IMR-90 (cell line): ENCODE results near the gene ITGA1. TPM values are rescaled to one million over a fixed set of nuclear protein-coding genes. Genes with fewer than 3 reads are reported as not detected.

Source experiments
- ATAC-seq: fragments of 200-7000 bp; cut with Tn5 transposase; 2 replicates; pipeline ENCODE4 v1.9.1; 2020; ENCODE audit warnings: low read depth, mild to moderate bottlenecking, moderate library complexity
- BruUV-seq: library from RNA; stranded (reverse); fragments of 400-500 nt; replicated peaks from 2 replicates; lab custom pipeline; 2021; lab: Mats Ljungman, UMichigan
- CTCF ChIA-PET: fragments of 300-600 bp; formaldehyde crosslinking; extraction: SDS; loops from one replicate; lab custom pipeline; 2021; ENCODE audit warnings: antibody characterized with exemption; lab: Yijun Ruan, JAX
- POLR2A ChIA-PET: fragments of 300-600 bp; sonication (Branson Sonifier 250); formaldehyde crosslinking; loops from one replicate; lab custom pipeline; 2022; ENCODE audit warnings: antibody characterized with exemption; ENCODE audit not compliant: unreplicated experiment; lab: Charles Lee
- DNase-seq: peaks from one replicate; pipeline ENCODE4 v3.0.0; 2013
- H2AFZ ChIP-seq: replicated peaks from 2 replicates; pipeline ENCODE3; 2013; ENCODE audit warnings: low read length, mild to moderate bottlenecking; ENCODE audit not compliant: poor library complexity
- H2AK5ac ChIP-seq: 2 replicates; pipeline ENCODE4 v1.6.1; 2013; ENCODE audit warnings: low read depth, low read length, inconsistent platforms
- H2AK9ac ChIP-seq: replicated peaks from 2 replicates; pipeline ENCODE3; 2013; ENCODE audit warnings: mild to moderate bottlenecking, low read depth, low read length, moderate library complexity; ENCODE audit not compliant: poor library complexity
- H2BK120ac ChIP-seq: 2 replicates; pipeline ENCODE4 v1.6.1; 2013; ENCODE audit warnings: low read depth, low read length, inconsistent platforms
- H2BK15ac ChIP-seq: 3 replicates; pipeline ENCODE4 v1.6.1; 2013; ENCODE audit warnings: low read depth, low read length, inconsistent platforms
- H2BK20ac ChIP-seq: 2 replicates; pipeline ENCODE4 v1.6.1; 2013; ENCODE audit warnings: low read depth, mild to moderate bottlenecking, inconsistent platforms, low read length, moderate library complexity
- H2BK5ac ChIP-seq: 2 replicates; pipeline ENCODE4 v1.6.1; 2013; ENCODE audit warnings: mild to moderate bottlenecking, low read depth, low read length, inconsistent platforms; ENCODE audit not compliant: poor library complexity, severe bottlenecking
- H3K14ac ChIP-seq: replicated peaks from 2 replicates; pipeline ENCODE4 v1.6.1; 2013; ENCODE audit warnings: low read depth, low read length, inconsistent platforms
- H3K18ac ChIP-seq: 2 replicates; pipeline ENCODE4 v1.6.1; 2013; ENCODE audit warnings: low read depth, low read length, control low read depth
- H3K23ac ChIP-seq: 2 replicates; pipeline ENCODE4 v1.6.1; 2013; ENCODE audit warnings: low read depth, low read length, inconsistent platforms
- H3K27ac ChIP-seq: 2 replicates; pipeline ENCODE4 v1.5.1; 2013; ENCODE audit warnings: mild to moderate bottlenecking, control low read depth, low read length; ENCODE audit not compliant: insufficient read depth
- H3K27me3 ChIP-seq: 2 replicates; pipeline ENCODE4 v1.6.1; 2013; ENCODE audit warnings: low read length; ENCODE audit not compliant: control insufficient read depth, insufficient read depth
- H3K36me3 ChIP-seq: 2 replicates; pipeline ENCODE4 v1.6.1; 2013; ENCODE audit warnings: low read length, mixed read lengths; ENCODE audit not compliant: control insufficient read depth, insufficient read depth
- H3K4ac ChIP-seq: 2 replicates; pipeline ENCODE4 v1.6.1; 2013; ENCODE audit warnings: low read depth, low read length, inconsistent platforms
- H3K4me1 ChIP-seq: 2 replicates; pipeline ENCODE4 v1.6.1; 2013; ENCODE audit warnings: low read length, mixed read lengths; ENCODE audit not compliant: control insufficient read depth, insufficient read depth
- H3K4me2 ChIP-seq: 2 replicates; pipeline ENCODE4 v1.6.1; 2013; ENCODE audit warnings: low read depth, mild to moderate bottlenecking, control low read depth, low read length, moderate library complexity
- H3K4me3 ChIP-seq: 2 replicates; pipeline ENCODE4 v1.5.1; 2013; ENCODE audit warnings: low read depth, mild to moderate bottlenecking, control low read depth, low read length, moderate library complexity; ENCODE audit not compliant: insufficient read depth
- H3K56ac ChIP-seq: 2 replicates; pipeline ENCODE4 v1.6.1; 2013; ENCODE audit warnings: low read length, inconsistent platforms; ENCODE audit not compliant: insufficient read depth; ENCODE audit errors: extremely low read depth
- H3K79me1 ChIP-seq, 2 experiments: 2 replicates each; pipeline ENCODE4 v1.6.1; 2013; ENCODE audit warnings: low read length in 2 of 2, inconsistent platforms in 1 of 2, low read depth in 1 of 2
- H3K9ac ChIP-seq: 2 replicates; pipeline ENCODE4 v1.6.1; 2013; ENCODE audit warnings: low read depth, low read length, control low read depth
- H3K9me1 ChIP-seq: 2 replicates; pipeline ENCODE4 v1.6.1; 2013; ENCODE audit warnings: low read length, inconsistent platforms; ENCODE audit not compliant: insufficient read depth
- H3K9me3 ChIP-seq: 2 replicates; pipeline ENCODE4 v1.6.1; 2013; ENCODE audit warnings: low read length; ENCODE audit not compliant: control insufficient read depth, insufficient read depth
- H4K20me1 ChIP-seq: 2 replicates; pipeline ENCODE4 v1.6.1; 2013; ENCODE audit warnings: low read length, inconsistent platforms; ENCODE audit not compliant: insufficient read depth
- H4K5ac ChIP-seq: 2 replicates; pipeline ENCODE4 v1.6.1; 2013; ENCODE audit warnings: mild to moderate bottlenecking, low read depth, low read length, control low read depth
- H4K8ac ChIP-seq, 2 experiments: 2 replicates each; pipeline ENCODE4 v1.6.1; 2013; ENCODE audit warnings: low read depth in 2 of 2, low read length in 2 of 2, control low read depth in 1 of 2, inconsistent platforms in 1 of 2
- H4K91ac ChIP-seq: 2 replicates; pipeline ENCODE4 v1.6.1; 2013; ENCODE audit warnings: low read depth, low read length, inconsistent platforms; ENCODE audit not compliant: insufficient read depth
- BHLHE40 ChIP-seq: fragments of 150-350 bp; IDR thresholded peaks from 2 replicates; pipeline ENCODE4 v1.6.1; 2016; ENCODE audit warnings: mild to moderate bottlenecking, low read depth, low read length
- FOS ChIP-seq: fragments of 150-350 bp; IDR thresholded peaks from 2 replicates; pipeline ENCODE4 v1.6.1; 2016; ENCODE audit warnings: low read depth, low read length
- MAZ ChIP-seq: IDR thresholded peaks from 2 replicates; pipeline ENCODE4 v1.6.1; 2012; ENCODE audit warnings: low read depth, mild to moderate bottlenecking, low read length, improper control_type of control experiment, moderate library complexity, borderline replicate concordance
- NFE2L2 ChIP-seq: fragments of 150-350 bp; IDR thresholded peaks from 2 replicates; pipeline ENCODE4 v1.6.1; 2016; ENCODE audit warnings: low read depth, mild to moderate bottlenecking, low read length
- POLR2A ChIP-seq: IDR thresholded peaks from 2 replicates; pipeline ENCODE4 v1.6.1; 2012; ENCODE audit warnings: mild to moderate bottlenecking, low read depth, low read length
- RAD21 ChIP-seq: IDR thresholded peaks from 2 replicates; pipeline ENCODE4 v1.6.1; 2012; ENCODE audit warnings: low read length, improper control_type of control experiment
- RCOR1 ChIP-seq: IDR thresholded peaks from 2 replicates; pipeline ENCODE4 v1.6.1; 2012; ENCODE audit warnings: mild to moderate bottlenecking, low read length, improper control_type of control experiment; ENCODE audit not compliant: insufficient replicate concordance
- WGBS, 2 experiments: methylation state at CpG; one replicate each; pipeline versions ENCODE4 v1.1.5 to v1.1.7; 2013; ENCODE audit warnings: missing lambda C conversion rate in 2 of 2; ENCODE audit not compliant: insufficient read length in 1 of 2; ENCODE audit errors: extremely low coverage in 2 of 2; 5-methylcytosine and 5-hydroxymethylcytosine counted together
- dilution Hi-C: fragments of 300-500 bp; cut with HindIII; formaldehyde crosslinking; loops from one replicate; pipeline ENCODE4 v1.14.3; 2018; ENCODE audit warnings: low sequenced_read_pairs; ENCODE audit not compliant: unreplicated experiment
- in situ Hi-C: fragments of 300-500 bp; cut with MboI; formaldehyde crosslinking; loops from 3 replicates; pipeline ENCODE4 v1.14.3; 2019; ENCODE audit warnings: low sequenced_read_pairs, inconsistent platforms, mixed read lengths
- intact Hi-C: fragments of 100-400 bp; cut with micrococcal nuclease; formaldehyde crosslinking; loops from 2 replicates; pipeline ENCODE4 v1.10.0; 2022
- polyA plus RNA-seq, 3 experiments: library from polyadenylated mRNA; depleted of rRNA; stranded (reverse); fragments of >200 nt; gene quantifications; 2 replicates each; pipeline ENCODE4 v1.2.3, GENCODE V29; 2012; ENCODE audit warnings: low replicate concordance in 1 of 3
- total RNA-seq: library from RNA; depleted of rRNA; stranded (reverse); fragments of >200 nt; gene quantifications from 2 replicates; pipeline ENCODE4 v1.2.3, GENCODE V29; 2012
- TF ChIP-seq, protein P1 (sequence below): fragments of 150-350 bp; IDR thresholded peaks from 2 replicates; pipeline ENCODE4 v1.6.1; 2016; ENCODE audit warnings: low read depth, mild to moderate bottlenecking, low read length, moderate library complexity, borderline replicate concordance

ITGA1 gene
- total and polyA plus RNA-seq, 2 of the 4 experiments (the other 2 are of a cell fraction), result 22.3 to 95.2 TPM

DNA sequence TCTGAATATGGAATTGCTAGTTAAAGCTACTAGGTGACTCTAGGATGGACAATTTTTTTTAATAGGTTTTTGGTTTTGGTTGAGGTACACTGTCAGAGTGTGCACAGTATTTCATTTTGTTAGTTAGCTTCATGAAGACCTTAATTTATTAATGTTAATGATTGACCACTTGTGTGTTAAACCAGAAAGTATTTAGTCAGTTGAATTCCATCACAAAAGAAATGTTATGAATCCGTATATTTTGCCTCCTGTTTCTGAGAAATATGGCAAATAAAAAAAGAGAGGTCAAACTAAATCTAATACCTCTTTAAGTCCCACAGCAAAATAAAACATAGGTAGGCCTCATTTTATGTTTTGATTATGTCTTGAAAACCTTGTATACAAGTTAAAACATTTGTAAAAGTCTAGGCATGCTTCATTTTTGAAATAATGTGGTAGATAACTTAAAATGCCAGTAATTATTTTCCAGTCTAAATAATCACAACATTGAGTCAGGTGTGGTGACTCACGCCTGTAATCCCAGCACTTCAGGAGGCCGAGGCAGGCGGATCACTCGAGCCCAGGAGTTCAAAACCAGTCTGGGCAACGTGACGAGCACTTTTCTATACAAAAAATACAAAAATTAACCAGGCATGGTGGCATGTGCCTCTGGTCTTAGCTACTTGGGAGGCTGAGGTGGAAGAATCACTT, 50.8 kb downstream of the ITGA1 start:
- Histone ChIP-seq H3K23ac (peak overlapping the region; percentile 98), H3K4ac (peak overlapping the region; percentile 99), H3K79me1 (peaks cover 2 to 45% of the 10 kb centered on the region in 2 experiments; a peak in 3 of 4 replicates), H4K8ac (peak overlapping the region; percentile 74 to 93), H2BK15ac (peak overlapping the region; percentile 99; the same call in 2 of the 3 replicates), H2AK5ac (peak overlapping the region; percentile 100), H3K27ac (peak overlapping the region; percentile 97), H3K4me3 (no peak overlapping the region), H3K9me3 (no peaks in the 10 kb centered on the region), H3K14ac (peak overlapping the region; percentile 94), H3K27me3 (no peaks in the 10 kb centered on the region), H3K18ac (peak overlapping the region; percentile 100), H4K20me1 (no peaks in the 10 kb centered on the region), H3K4me2 (peak overlapping the region; percentile 60; the same call in 1 of the 2 replicates), H2AFZ (peak overlapping the region; percentile 65), H2BK5ac (peak overlapping the region; percentile 94), H3K9me1 (peaks cover 7% of the 10 kb centered on the region), H3K4me1 (peaks cover 16% of the 10 kb centered on the region), H4K5ac (peak overlapping the region; percentile 99), H2BK20ac (peak overlapping the region; percentile 98; the same call in 1 of the 2 replicates), H3K56ac (peak overlapping the region; percentile 73; the same call in 1 of the 2 replicates), H2AK9ac (no peak overlapping the region), H3K9ac (peak overlapping the region; percentile 36; the same call in 1 of the 2 replicates), H2BK120ac (peak overlapping the region; percentile 99), H4K91ac (peak overlapping the region; percentile 97), H3K36me3 (no peaks in the 10 kb centered on the region)
- no TSS peak for BruUV-seq
- in situ Hi-C loops (loop anchor here (5.0 kb wide), 1 partner anchor 36 kb away; no protein-coding TSS in a partner anchor), intact Hi-C loops (loop anchor here (1.0 kb wide), 1 partner anchor 38 kb away; no protein-coding TSS in a partner anchor), dilution Hi-C loops (no loop called here)
- TF ChIP-seq MAZ (no peak), RCOR1 (peak; percentile 16), POLR2A (no peak), NFE2L2 (no peak), BHLHE40 (peak; percentile 62), RAD21 (no peak), FOS (peak; percentile 79)
- TF ChIP-seq, protein P1, sequence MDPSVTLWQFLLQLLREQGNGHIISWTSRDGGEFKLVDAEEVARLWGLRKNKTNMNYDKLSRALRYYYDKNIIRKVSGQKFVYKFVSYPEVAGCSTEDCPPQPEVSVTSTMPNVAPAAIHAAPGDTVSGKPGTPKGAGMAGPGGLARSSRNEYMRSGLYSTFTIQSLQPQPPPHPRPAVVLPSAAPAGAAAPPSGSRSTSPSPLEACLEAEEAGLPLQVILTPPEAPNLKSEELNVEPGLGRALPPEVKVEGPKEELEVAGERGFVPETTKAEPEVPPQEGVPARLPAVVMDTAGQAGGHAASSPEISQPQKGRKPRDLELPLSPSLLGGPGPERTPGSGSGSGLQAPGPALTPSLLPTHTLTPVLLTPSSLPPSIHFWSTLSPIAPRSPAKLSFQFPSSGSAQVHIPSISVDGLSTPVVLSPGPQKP, result no peak
- POLR2A ChIA-PET, result no interaction called here
- peak; percentile 6; the same call in 1 of the 2 replicates for ATAC-seq
- CTCF ChIA-PET, result interaction anchor here (1.3 to 1.6 kb wide), 2 partner anchors 35 to 77 kb away, joined by 3 to 5 read pairs; no protein-coding TSS in a partner anchor
- DNase-seq, result peak; percentile 76
- no CpG with 5 or more reads among the region's 7 CpGs for WGBS, 2 experiments
